Thymus (tissue), 11 donors: ENCODE results near the gene ATRNL1. TPM values are rescaled to one million over a fixed set of nuclear protein-coding genes. Genes with fewer than 3 reads are reported as not detected.

Experiments
- DNase-seq, 9 donors: peaks; one replicate each; pipeline ENCODE4 v3.0.0-alpha.2; 2013; ENCODE audit warnings: low spot score in 9 of 9, low read depth in 6 of 9, missing footprints in 1 of 9
- H3K27ac ChIP-seq, 2 donors: one replicate each; pipeline ENCODE4 v1.5.1; 2013; ENCODE audit warnings: control low read depth in 1 of 2, low read depth in 1 of 2, low read length in 1 of 2, mild to moderate bottlenecking in 1 of 2, moderate library complexity in 1 of 2
- H3K27me3 ChIP-seq, 2 donors: one replicate each; pipeline ENCODE4 v1.5.1; 2013; ENCODE audit warnings: low read length in 1 of 2; ENCODE audit not compliant: control insufficient read depth in 2 of 2, insufficient read depth in 1 of 2
- H3K36me3 ChIP-seq, 2 donors: one replicate each; pipeline ENCODE4 v1.5.1; 2013; ENCODE audit warnings: low read length in 1 of 2, mild to moderate bottlenecking in 1 of 2, moderate library complexity in 1 of 2; ENCODE audit not compliant: control insufficient read depth in 2 of 2, insufficient read depth in 2 of 2
- H3K4me1 ChIP-seq, 2 donors: one replicate each; pipeline ENCODE4 v1.5.1; 2013; ENCODE audit warnings: low read length in 2 of 2; ENCODE audit not compliant: control insufficient read depth in 2 of 2, insufficient read depth in 2 of 2
- H3K4me3 ChIP-seq, 2 donors: one replicate each; pipeline ENCODE4 v1.5.1; 2013; ENCODE audit warnings: low read length in 2 of 2, control low read depth in 1 of 2, mild to moderate bottlenecking in 1 of 2
- H3K9me3 ChIP-seq, 2 donors: one replicate each; pipeline ENCODE4 v1.5.1; 2013; ENCODE audit warnings: low read length in 1 of 2, mild to moderate bottlenecking in 1 of 2; ENCODE audit not compliant: control insufficient read depth in 2 of 2, insufficient read depth in 1 of 2
- WGBS: extraction: QIAGEN DNeasy Blood & Tissue Kit; methylation state at CpG from one replicate; pipeline ENCODE4 v1.1.7; 2013; 5-methylcytosine and 5-hydroxymethylcytosine counted together
- polyA plus RNA-seq: library from polyadenylated mRNA; stranded (reverse); fragments of 200-250 nt; gene quantifications from one replicate; pipeline ENCODE4 v1.2.3, GENCODE V29; 2013
- total RNA-seq: library from RNA; stranded (reverse); fragments of 120-200 nt; gene quantifications from one replicate; pipeline ENCODE4 v1.2.4, GENCODE V29; 2013
- donor health status: healthy.

Gene ATRNL1
- total and polyA plus RNA-seq, 2 donors = 0.84 to 3.4 TPM

GRCh38 chr10:115942101-115942500, 848.9 kb downstream of the ATRNL1 start:
- WGBS = 80% methylated on average over 4 of the region's 4 CpGs
- no peak for DNase-seq
- Histone ChIP-seq H3K4me3 (no peak overlapping the region), H3K27ac (no peak overlapping the region), H3K4me1 (no peaks in the 10 kb centered on the region), H3K9me3 (no peaks in the 10 kb centered on the region), H3K36me3 (no peaks in the 10 kb centered on the region), H3K27me3 (no peaks in the 10 kb centered on the region)

- Histone ChIP-seq H3K4me3 (no peak overlapping the region), H3K36me3 (no peaks in the 10 kb centered on the region), H3K27me3 (no peaks in the 10 kb centered on the region), H3K27ac (no peak overlapping the region), H3K4me1 (no peaks in the 10 kb centered on the region), H3K9me3 (no peaks in the 10 kb centered on the region)
- DNase-seq = no peak
- WGBS = 96% methylated on average over 6 of the region's 6 CpGs
These were observed 851.4 kb downstream of the ATRNL1 start for GRCh38 chr10:115944538-115944937.

- H3K4me1 ChIP-seq = no peaks in the 10 kb centered on the region
- no peaks in the 10 kb centered on the region for H3K27me3 ChIP-seq
- H3K27ac ChIP-seq = no peak overlapping the region
- no peaks in the 10 kb centered on the region for H3K36me3 ChIP-seq
- WGBS = 98% methylated on average over 3 of the region's 3 CpGs
- H3K9me3 ChIP-seq = no peaks in the 10 kb centered on the region
- no peak for DNase-seq
- no peak overlapping the region for H3K4me3 ChIP-seq
These were observed 852.7 kb downstream of the ATRNL1 start for GRCh38 chr10:115945701-115946445.

- Histone ChIP-seq H3K27ac (no peak overlapping the region), H3K9me3 (no peaks in the 10 kb centered on the region), H3K27me3 (no peaks in the 10 kb centered on the region), H3K4me1 (no peaks in the 10 kb centered on the region), H3K36me3 (no peaks in the 10 kb centered on the region), H3K4me3 (no peak overlapping the region)
- 86% methylated on average over 2 of the region's 2 CpGs for WGBS
- DNase-seq = no peak
These were observed 853.9 kb downstream of the ATRNL1 start for GRCh38 chr10:115947104-115947503.

- WGBS = 19% methylated on average over 1 of the region's 1 CpG
- no peak for DNase-seq
These were observed 855.3 kb downstream of the ATRNL1 start for GRCh38 chr10:115948465-115948864.

GRCh38 chr10:115949282-115949844, 856.2 kb downstream of the ATRNL1 start:
- no peak overlapping the region for H3K4me3 ChIP-seq
- H3K9me3 ChIP-seq = no peaks in the 10 kb centered on the region
- H3K27ac ChIP-seq = no peak overlapping the region
- H3K4me1 ChIP-seq = no peaks in the 10 kb centered on the region
- no peak for DNase-seq
- H3K27me3 ChIP-seq = no peaks in the 10 kb centered on the region
- 96% methylated on average over 9 of the region's 9 CpGs for WGBS
- H3K36me3 ChIP-seq = no peaks in the 10 kb centered on the region

More at GRCh38 chr10:115948465-115948864, 855.3 kb downstream of the ATRNL1 start:
- Histone ChIP-seq H3K36me3 (no peaks in the 10 kb centered on the region), H3K27ac (no peak overlapping the region), H3K27me3 (no peaks in the 10 kb centered on the region), H3K4me1 (no peaks in the 10 kb centered on the region), H3K9me3 (no peaks in the 10 kb centered on the region), H3K4me3 (no peak overlapping the region)

GRCh38 chr10:115950320-115950719, 857.2 kb downstream of the ATRNL1 start:
- H3K4me3 ChIP-seq = no peak overlapping the region
- WGBS = 93% methylated on average over 3 of the region's 3 CpGs
- no peaks in the 10 kb centered on the region for H3K9me3 ChIP-seq
- H3K27me3 ChIP-seq = no peaks in the 10 kb centered on the region
- no peaks in the 10 kb centered on the region for H3K4me1 ChIP-seq
- no peaks in the 10 kb centered on the region for H3K36me3 ChIP-seq
- no peak for DNase-seq
- H3K27ac ChIP-seq = no peak overlapping the region

- Histone ChIP-seq H3K4me1 (no peaks in the 10 kb centered on the region), H3K27me3 (no peaks in the 10 kb centered on the region), H3K9me3 (no peaks in the 10 kb centered on the region), H3K27ac (no peak overlapping the region), H3K4me3 (no peak overlapping the region), H3K36me3 (no peaks in the 10 kb centered on the region)
- no peak for DNase-seq
- WGBS = 72% methylated on average over 3 of the region's 3 CpGs
These were observed 858.1 kb downstream of the ATRNL1 start for GRCh38 chr10:115951242-115951641.

- no peak overlapping the region for H3K27ac ChIP-seq
- no peaks in the 10 kb centered on the region for H3K36me3 ChIP-seq
- no peak overlapping the region for H3K4me3 ChIP-seq
- no peak for DNase-seq
- no peaks in the 10 kb centered on the region for H3K9me3 ChIP-seq
- H3K4me1 ChIP-seq = no peaks in the 10 kb centered on the region
- H3K27me3 ChIP-seq = no peaks in the 10 kb centered on the region
- 91% methylated on average over 5 of the region's 5 CpGs for WGBS
These were observed 860.1 kb downstream of the ATRNL1 start for GRCh38 chr10:115953281-115953680.
